ENCODE measurements around the gene CERS2. TPM values are rescaled to one million over a fixed set of nuclear protein-coding genes. Genes with fewer than 3 reads are reported as not detected.

CERS2 gene
- 10 to 100 TPM; 28.8 to 50.1 (median 41.3) TPM for total RNA-seq

GRCh38 chr1:150974580-150975478, at the start of gene CERS2:
Gene CERS2, minus strand, starts transcription at chr1:150974835. Its CDS starts 5,745 bp downstream, at chr1:150969090.
- intact Hi-C loops (cut with DNase I; ENCODE audit: low total_unique reads), result no loop called here
- H3K4me3 ChIP-seq (ENCODE audit: low read depth, poor library complexity, severe bottlenecking), result peak within 1 kb of the TSS; percentile 69
- peak; percentile 55 to 96 for DNase-seq (ENCODE audit: low spot score in 2 of 2)
- WGBS, 2 donors, result 23 to 47% methylated on average over 11 to 24 of the region's 106 CpGs
- TF ChIP-seq POLR2A (IDR thresholded peaks at IDR 0.05), result no peak
- TF ChIP-seq, protein P1, sequence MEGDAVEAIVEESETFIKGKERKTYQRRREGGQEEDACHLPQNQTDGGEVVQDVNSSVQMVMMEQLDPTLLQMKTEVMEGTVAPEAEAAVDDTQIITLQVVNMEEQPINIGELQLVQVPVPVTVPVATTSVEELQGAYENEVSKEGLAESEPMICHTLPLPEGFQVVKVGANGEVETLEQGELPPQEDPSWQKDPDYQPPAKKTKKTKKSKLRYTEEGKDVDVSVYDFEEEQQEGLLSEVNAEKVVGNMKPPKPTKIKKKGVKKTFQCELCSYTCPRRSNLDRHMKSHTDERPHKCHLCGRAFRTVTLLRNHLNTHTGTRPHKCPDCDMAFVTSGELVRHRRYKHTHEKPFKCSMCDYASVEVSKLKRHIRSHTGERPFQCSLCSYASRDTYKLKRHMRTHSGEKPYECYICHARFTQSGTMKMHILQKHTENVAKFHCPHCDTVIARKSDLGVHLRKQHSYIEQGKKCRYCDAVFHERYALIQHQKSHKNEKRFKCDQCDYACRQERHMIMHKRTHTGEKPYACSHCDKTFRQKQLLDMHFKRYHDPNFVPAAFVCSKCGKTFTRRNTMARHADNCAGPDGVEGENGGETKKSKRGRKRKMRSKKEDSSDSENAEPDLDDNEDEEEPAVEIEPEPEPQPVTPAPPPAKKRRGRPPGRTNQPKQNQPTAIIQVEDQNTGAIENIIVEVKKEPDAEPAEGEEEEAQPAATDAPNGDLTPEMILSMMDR (IDR thresholded peaks at IDR 0.05), result no peak

DNA sequence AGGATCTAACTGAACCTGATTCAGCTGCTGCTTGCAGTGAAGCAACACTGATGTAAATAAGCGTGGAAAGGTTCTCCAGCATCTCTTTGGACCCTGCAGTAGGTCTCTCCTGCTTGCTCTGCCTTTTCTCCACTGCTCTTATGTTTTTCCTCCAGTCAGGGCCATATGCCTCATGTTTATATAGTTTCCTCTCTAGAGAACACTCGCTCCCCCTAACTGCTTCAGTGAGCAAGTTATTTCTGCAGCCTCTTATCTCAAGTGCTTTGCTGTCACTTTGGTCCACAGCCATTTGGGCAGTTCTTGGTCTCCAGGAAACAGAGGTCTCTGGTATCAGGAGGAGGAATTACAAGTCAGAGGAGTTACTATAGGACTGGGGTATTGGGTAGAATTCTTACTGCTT, 38.9 kb upstream of the CERS2 start:
- no peak for DNase-seq (ENCODE audit: low spot score in 2 of 2)
- no peak overlapping the region for H3K4me3 ChIP-seq (ENCODE audit: low read depth, poor library complexity, severe bottlenecking)
- intact Hi-C loops (cut with DNase I; ENCODE audit: low total_unique reads), result no loop called here
- TF ChIP-seq, protein P1 (IDR thresholded peaks at IDR 0.05), result no peak
- no peak for TF ChIP-seq POLR2A (IDR thresholded peaks at IDR 0.05)
- 78 to 81% methylated on average over 2 of the region's 2 CpGs for WGBS, 2 donors

DNA sequence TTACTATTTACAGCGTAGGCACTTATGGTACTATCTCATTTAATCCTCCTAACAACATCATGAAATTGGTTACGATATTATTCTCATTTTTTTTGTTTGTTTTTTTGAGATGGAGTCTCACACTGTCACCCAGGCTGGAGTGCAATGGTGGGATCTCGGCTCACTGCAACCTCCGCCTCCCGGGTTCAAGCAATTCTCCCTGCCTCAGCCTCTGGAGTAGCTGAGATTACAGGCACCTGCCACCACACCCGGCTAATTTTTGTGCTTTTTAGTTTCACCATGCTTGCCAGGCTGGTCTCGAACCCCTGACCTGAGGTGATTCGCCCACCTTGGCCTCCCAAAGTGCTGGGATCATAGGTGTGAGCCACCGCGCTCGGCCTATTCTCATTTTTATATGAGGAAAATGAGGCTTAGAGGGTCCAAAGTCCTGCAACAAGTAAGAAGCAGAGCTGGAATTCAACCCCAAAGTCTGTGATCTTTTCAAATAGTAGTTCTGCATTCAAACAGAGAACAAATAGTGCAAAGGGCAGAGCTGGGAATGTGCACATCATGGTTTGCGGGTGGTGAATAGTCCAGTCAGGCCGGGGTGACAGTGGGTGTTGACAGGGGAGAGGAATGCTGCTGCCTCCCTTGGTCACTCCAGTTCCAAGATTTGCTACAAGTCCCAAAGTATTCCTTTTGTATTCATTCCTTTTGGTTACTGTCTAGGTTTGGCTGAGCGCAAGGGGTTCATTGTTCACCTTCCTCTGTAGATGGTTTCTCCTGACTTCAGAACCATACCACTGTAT, 38.2 kb upstream of the CERS2 start:
- intact Hi-C loops (cut with DNase I; ENCODE audit: low total_unique reads), result no loop called here
- WGBS, 2 donors, result 93 to 96% methylated on average over 14 of the region's 14 CpGs
- DNase-seq (ENCODE audit: low spot score in 2 of 2), result no peak
- H3K4me3 ChIP-seq (ENCODE audit: low read depth, poor library complexity, severe bottlenecking), result no peak overlapping the region
- no peak for TF ChIP-seq POLR2A (IDR thresholded peaks at IDR 0.05)
- TF ChIP-seq, protein P1 (IDR thresholded peaks at IDR 0.05), result no peak

DNA sequence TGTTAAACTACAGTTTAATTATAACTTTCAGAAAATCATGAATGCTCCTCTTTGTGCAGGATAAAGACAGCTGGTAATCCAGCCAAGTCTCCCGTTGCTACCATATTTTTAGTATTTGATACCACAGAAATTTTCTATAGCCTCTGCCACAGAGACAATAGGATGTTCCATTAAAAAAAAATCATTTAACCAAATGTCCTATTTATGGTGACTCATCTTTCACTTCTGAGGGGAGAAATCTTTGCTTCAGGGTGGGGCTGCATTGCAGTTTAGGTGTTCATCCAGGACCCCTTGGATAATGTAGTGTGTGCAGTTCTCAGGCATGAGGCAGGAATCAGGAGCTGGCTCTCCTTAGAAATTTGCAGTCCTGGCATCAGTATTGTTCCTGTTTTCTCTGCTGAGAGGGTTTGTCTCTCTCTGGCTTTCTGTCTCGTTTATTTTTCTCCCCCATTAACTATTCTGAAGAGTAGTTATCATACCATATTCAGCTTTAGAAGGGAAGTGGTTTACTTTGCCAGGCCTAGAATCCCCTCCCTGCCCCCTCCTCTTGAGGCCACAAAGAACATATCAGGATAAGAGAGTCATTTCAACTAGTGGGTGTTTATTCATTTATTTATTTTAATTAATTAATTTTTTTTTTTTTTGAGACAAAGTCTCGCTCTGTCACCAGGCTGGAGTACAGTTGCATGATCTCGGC, 36.7 kb upstream of the CERS2 start:
- WGBS, 2 donors, result 53 to 57% methylated on average over 4 of the region's 4 CpGs
- no peak overlapping the region for H3K4me3 ChIP-seq (ENCODE audit: low read depth, poor library complexity, severe bottlenecking)
- no peak for DNase-seq (ENCODE audit: low spot score in 2 of 2)
- intact Hi-C loops (cut with DNase I; ENCODE audit: low total_unique reads), result no loop called here
- TF ChIP-seq POLR2A (IDR thresholded peaks at IDR 0.05), result no peak

DNA sequence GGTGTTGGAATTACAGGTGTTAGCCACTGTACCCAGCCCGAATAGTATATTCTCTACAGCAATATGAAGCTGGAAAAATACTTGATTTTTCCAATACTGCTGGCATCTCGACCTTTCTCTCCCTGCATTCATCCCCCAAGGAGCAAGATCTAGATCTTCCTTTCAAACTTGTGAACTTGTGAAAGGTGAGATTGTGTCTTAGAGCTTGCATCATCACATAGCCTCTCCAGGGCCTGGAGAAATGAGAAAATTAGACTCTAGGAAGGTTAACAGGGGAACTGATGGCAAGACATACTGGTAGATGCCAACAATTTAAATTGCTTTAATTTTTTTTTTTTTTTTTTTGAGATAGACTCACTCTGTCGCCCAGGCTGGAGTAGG, 35.7 kb upstream of the CERS2 start:
- intact Hi-C loops (cut with DNase I; ENCODE audit: low total_unique reads), result no loop called here
- TF ChIP-seq, protein P1 (IDR thresholded peaks at IDR 0.05), result no peak
- no peak for TF ChIP-seq POLR2A (IDR thresholded peaks at IDR 0.05)
- H3K4me3 ChIP-seq (ENCODE audit: low read depth, poor library complexity, severe bottlenecking), result no peak overlapping the region
- DNase-seq (ENCODE audit: low spot score in 2 of 2), result no peak
- WGBS, 2 donors, result 84 to 91% methylated on average over 3 of the region's 3 CpGs

Data from lower leg skin (tissue), 4 donors.